GM19328 (cell line): ENCODE measurements around the gene SUV39H1.

Experiments used
- ATAC-seq: cut with Tn5 transposase; IDR thresholded peaks from one replicate; pipeline ENCODE4 v1.9.1; 2021; ENCODE audit warnings: mild to moderate bottlenecking, moderate library complexity; ENCODE audit not compliant: unreplicated experiment

The SUV39H1 gene

DNA sequence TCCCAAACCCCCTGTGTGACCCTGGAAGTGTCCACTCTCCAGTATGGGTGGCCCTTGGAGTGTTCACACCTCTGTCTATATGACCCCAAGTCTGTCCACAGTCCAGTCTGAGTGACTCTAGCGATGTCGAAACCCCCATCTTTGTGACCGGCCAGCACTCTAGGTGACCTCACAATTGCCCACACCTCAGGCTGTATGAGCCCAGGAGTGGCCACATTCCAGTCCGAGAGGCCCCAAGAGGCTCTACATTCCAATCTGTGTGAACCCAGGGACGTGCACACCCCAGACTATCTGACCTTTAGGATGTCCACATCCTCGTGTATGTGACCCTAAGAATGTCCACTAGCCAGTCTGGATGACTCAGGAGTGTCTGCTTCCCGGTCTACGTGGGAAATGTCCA, 57.7 kb downstream of the SUV39H1 start:
- no peak for ATAC-seq
